NCI-H1694 (cell line): ENCODE data around the gene CTU2.

ENCODE experiments used
- DNase-seq: peaks from one replicate; lab custom pipeline; 2025; lab: John Stamatoyannopoulos, UW

The CTU2 gene

DNA sequence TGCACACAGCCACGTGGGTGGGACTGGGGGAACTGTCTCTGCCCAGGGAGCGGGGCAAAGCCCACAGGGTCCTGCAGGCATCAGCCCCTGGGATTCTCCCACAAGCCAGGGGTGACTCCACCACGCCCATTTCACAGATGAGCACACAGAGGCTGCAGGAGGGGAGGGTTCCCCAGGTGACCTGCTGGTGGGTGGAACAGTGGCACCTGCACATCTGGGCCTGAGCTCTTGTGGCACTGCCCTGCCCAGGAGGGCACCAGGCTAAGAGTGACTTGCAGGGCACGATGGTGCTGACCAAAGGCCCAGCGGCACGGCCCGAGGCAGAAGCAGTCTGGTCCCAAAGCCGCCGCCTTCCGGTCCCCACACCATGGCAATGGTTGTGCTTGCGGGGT is 54.8 kb downstream of the CTU2 start:
- DNase-seq = no peak

DNA sequence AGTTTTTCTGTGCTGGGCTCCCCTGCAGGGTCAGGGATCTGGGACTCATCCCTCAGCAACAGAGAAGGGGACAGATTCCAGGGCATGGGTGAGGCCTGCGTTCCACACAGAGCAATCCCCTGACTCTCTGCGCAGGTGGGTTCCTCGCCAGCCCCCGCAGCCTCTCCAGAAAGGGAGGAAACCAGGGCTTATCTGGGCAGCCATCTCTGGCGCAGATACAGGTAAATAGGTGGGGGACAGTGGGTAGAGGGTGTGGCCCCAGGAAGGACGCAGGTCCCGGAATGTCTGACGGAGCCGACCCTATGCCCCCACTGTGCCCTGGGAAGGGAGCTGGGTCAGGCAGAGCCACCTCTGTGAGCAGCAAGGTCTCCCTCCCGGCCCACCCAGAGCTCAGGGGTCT is 55.5 kb downstream of the CTU2 start:
- no peak for DNase-seq

DNA sequence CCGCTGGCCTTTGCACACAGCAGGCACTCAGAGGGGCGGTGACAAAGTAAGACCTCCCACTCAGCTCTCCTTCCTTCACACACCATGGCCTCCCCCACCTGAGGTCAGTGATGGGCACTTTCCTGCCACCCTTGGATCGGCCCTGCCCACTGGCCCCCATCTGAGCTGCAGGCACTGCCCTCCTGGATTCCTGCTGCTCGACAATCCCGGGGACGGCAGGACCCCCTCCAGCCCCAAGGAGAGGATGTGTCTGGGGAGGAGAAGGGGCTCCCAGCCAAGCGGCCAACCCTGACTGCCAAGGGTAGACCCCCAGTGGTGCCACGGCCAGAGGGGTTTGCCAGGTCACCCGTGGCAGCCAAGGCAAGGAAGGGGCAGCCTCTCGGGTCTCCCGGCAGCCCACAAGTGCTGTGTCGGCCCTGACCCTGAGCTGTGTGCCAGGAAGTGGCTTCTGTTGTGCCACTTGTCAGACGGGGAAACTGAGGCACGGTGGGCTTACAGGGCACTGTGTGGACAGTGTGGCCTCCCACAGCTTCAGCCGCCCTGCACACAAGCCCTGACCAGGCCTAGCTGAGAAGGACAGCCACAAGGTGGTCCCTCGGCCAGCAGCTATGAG is 56.1 kb downstream of the CTU2 start:
- no peak for DNase-seq

DNA sequence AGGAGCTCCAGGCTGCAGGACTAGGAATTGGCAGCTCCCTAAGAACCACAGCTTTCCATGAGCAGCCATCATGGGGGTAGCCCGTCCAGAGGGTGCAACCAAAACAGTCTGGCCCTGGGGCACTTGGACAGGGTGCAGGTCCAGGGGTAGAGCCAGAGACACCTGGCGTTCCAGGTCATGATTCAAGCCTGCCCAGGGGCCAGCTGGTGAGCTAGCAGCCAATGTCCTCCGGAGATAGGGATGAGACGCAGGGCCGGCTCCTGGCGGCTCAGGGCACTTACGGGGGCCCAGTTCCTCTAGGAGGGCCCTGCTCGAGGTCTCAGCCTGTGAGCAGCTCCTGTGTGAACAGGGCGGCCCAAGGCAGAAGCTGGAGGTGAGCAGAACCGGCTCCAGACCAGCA is 56.6 kb downstream of the CTU2 start:
- DNase-seq = no peak

DNA sequence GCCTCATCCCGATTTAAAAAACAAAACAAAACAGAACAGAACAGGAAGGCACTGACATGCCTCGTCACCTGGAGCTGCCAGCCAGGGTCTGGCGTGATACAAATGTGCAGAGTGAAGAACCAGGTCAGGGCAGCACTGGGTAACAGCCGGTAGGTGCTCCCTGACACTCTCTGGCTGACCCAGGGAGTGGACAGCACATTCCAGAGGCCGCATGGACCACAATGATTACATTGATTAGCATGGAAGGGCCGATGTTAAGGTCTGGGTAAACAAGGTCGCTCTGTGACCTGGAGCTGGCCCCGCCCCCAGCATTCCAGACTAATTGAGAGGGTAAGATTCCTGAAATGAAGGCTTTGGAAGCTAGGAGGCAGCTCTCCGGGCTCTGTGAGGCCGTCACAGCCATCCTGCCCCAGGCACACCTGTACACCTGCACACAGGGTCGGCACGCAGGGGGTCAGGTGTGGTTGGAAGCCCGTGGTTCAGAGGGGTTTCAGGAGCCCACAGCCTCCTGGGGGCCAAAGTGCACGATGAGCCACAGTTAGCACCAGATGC is 57.3 kb downstream of the CTU2 start:
- no peak for DNase-seq

DNA sequence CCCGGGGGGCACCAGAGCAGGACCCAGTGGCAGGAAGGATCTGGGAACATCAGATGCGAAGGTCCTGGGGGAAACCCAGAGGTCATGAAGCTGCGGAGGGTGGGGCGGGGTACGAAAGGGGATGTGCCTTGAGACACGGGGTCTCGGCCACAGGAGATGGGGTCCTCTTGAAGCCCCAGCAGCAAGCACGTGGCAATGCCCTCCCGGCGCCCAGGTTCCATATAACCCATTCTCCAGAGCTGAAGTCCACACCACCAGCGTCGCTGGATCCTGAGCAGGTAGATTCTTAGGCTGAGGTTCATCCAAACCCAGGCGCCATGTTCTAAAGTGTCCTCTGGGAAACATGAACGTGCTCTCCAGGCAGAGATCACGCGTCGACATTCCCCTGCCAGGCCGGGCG is 57.8 kb downstream of the CTU2 start:
- no peak for DNase-seq

DNA sequence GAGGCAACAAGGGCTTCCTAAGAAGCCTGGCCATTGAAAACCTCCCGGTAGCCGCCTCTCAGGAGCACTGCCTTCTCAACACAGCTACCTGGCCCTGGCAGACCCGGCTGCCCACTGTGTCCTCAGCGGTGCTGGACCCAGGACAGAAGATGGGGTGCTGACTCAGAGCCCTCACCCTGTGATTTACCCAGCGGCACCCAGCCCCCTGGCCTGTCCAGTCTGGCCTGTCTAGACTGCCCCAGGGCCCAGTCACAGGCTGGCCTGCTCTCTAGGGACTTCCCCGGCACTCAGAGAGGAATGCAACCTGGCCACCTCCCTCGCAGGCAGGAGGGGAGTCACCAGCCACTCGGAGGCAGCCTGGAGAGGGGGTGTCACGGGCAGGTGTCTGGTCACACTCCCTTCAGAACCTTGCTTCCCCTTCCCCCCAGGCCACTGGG is 58.6 kb downstream of the CTU2 start:
- no peak for DNase-seq
